ENCODE data around the gene MAPRE2.

DNA sequence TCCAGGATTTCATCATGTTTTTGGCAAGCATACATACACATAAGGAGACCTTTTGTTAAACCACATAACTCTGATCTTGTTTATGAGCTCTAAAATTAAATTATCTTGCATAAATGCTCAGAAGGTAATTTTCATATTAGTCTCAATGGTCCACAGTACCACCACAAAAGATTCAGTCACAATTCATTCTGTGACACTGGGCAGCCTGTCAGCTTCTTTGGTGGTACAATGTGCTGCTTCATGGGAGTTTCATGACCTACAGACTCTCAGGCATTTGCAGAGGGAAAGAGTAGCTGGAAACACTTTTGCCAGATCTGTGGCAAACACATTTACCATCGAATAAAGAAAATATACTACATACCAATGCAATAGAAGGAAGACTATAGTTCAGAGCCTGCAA lies 148.3 kb downstream of the MAPRE2 start:
- TF ChIP-seq POLR2A (IDR thresholded peaks at IDR 0.05): no peak
- TF ChIP-seq, protein P1, sequence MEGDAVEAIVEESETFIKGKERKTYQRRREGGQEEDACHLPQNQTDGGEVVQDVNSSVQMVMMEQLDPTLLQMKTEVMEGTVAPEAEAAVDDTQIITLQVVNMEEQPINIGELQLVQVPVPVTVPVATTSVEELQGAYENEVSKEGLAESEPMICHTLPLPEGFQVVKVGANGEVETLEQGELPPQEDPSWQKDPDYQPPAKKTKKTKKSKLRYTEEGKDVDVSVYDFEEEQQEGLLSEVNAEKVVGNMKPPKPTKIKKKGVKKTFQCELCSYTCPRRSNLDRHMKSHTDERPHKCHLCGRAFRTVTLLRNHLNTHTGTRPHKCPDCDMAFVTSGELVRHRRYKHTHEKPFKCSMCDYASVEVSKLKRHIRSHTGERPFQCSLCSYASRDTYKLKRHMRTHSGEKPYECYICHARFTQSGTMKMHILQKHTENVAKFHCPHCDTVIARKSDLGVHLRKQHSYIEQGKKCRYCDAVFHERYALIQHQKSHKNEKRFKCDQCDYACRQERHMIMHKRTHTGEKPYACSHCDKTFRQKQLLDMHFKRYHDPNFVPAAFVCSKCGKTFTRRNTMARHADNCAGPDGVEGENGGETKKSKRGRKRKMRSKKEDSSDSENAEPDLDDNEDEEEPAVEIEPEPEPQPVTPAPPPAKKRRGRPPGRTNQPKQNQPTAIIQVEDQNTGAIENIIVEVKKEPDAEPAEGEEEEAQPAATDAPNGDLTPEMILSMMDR (IDR thresholded peaks at IDR 0.05): no peak
